Measurements from ENCODE around the gene PNMA8C.

The PNMA8C gene

GRCh38 chr19:46426506-46427162 lies 2.1 kb downstream of the PNMA8C start:
- DNase-seq (no peak), ATAC-seq (ENCODE audit: insufficient read depth, low read depth) (no peak)
- H3K4me2 ChIP-seq (ENCODE audit: insufficient read depth, low read length) = no peak overlapping the region
- no peaks in the 10 kb centered on the region for H3K36me3 ChIP-seq (ENCODE audit: insufficient read depth, low read length)
- H3K9me3 ChIP-seq (ENCODE audit: insufficient read depth, low read length, severe bottlenecking) = no peaks in the 10 kb centered on the region
- H3K4me1 ChIP-seq (ENCODE audit: insufficient read depth, low read length) = no peaks in the 10 kb centered on the region
- no peak overlapping the region for H3K27ac ChIP-seq (ENCODE audit: low read length)
- no peak overlapping the region for H3K4me3 ChIP-seq (ENCODE audit: low read depth in 1 of 2, low read length in 2 of 2)
- no peaks in the 10 kb centered on the region for H3K79me2 ChIP-seq (ENCODE audit: insufficient read depth, low read length)
- H4K20me1 ChIP-seq (ENCODE audit: insufficient read depth, low read length) = no peaks in the 10 kb centered on the region
- H3K27me3 ChIP-seq (ENCODE audit: insufficient read depth, low read length, poor library complexity) = no peaks in the 10 kb centered on the region
- no peak overlapping the region for H2AFZ ChIP-seq (ENCODE audit: low read depth, low read length)
- H3K9ac ChIP-seq (ENCODE audit: low read depth, low read length) = no peak overlapping the region
- TF ChIP-seq EZH2 (IDR thresholded peaks at IDR 0.05; ENCODE audit: borderline replicate concordance, low read depth, low read length, severe bottlenecking) (no peak), CTCF (IDR thresholded peaks at IDR 0.05; ENCODE audit: borderline replicate concordance, extremely low read depth, low read length, poor library complexity, severe bottlenecking) (no peak)

- Histone ChIP-seq H3K79me2 (ENCODE audit: insufficient read depth, low read length) (no peaks in the 10 kb centered on the region), H3K36me3 (ENCODE audit: insufficient read depth, low read length) (no peaks in the 10 kb centered on the region), H3K9ac (ENCODE audit: low read depth, low read length) (no peak overlapping the region), H3K4me1 (ENCODE audit: insufficient read depth, low read length) (no peaks in the 10 kb centered on the region), H2AFZ (ENCODE audit: low read depth, low read length) (no peak overlapping the region), H3K9me3 (ENCODE audit: insufficient read depth, low read length, severe bottlenecking) (no peaks in the 10 kb centered on the region), H3K4me2 (ENCODE audit: insufficient read depth, low read length) (no peak overlapping the region), H4K20me1 (ENCODE audit: insufficient read depth, low read length) (no peaks in the 10 kb centered on the region), H3K27me3 (ENCODE audit: insufficient read depth, low read length, poor library complexity) (no peaks in the 10 kb centered on the region), H3K27ac (ENCODE audit: low read length) (no peak overlapping the region), H3K4me3 (ENCODE audit: low read depth in 1 of 2, low read length in 2 of 2) (no peak overlapping the region)
- TF ChIP-seq EZH2 (IDR thresholded peaks at IDR 0.05; ENCODE audit: borderline replicate concordance, low read depth, low read length, severe bottlenecking) = no peak
- no peak for TF ChIP-seq CTCF (IDR thresholded peaks at IDR 0.05; ENCODE audit: borderline replicate concordance, extremely low read depth, low read length, poor library complexity, severe bottlenecking)
- ATAC-seq (ENCODE audit: insufficient read depth, low read depth) = no peak
- no peak for DNase-seq
These were observed 2.7 kb downstream of the PNMA8C start for GRCh38 chr19:46426035-46426505.

GRCh38 chr19:46423188-46423587 lies 5.5 kb downstream of the PNMA8C start:
- no peak overlapping the region; the same call in 1 of the 2 replicates for H2AFZ ChIP-seq (ENCODE audit: low read depth, low read length)
- no peaks in the 10 kb centered on the region for H3K36me3 ChIP-seq (ENCODE audit: insufficient read depth, low read length)
- no peaks in the 10 kb centered on the region for H4K20me1 ChIP-seq (ENCODE audit: insufficient read depth, low read length)
- no peaks in the 10 kb centered on the region for H3K79me2 ChIP-seq (ENCODE audit: insufficient read depth, low read length)
- DNase-seq (no peak), ATAC-seq (ENCODE audit: insufficient read depth, low read depth) (no peak)
- H3K27me3 ChIP-seq (ENCODE audit: insufficient read depth, low read length, poor library complexity) = no peaks in the 10 kb centered on the region
- no peak overlapping the region for H3K9ac ChIP-seq (ENCODE audit: low read depth, low read length)
- H3K27ac ChIP-seq (ENCODE audit: low read length) = no peak overlapping the region
- no peak overlapping the region for H3K4me3 ChIP-seq (ENCODE audit: low read depth in 1 of 2, low read length in 2 of 2)
- no peak overlapping the region for H3K4me2 ChIP-seq (ENCODE audit: insufficient read depth, low read length)
- no peaks in the 10 kb centered on the region for H3K9me3 ChIP-seq (ENCODE audit: insufficient read depth, low read length, severe bottlenecking)
- TF ChIP-seq CTCF (IDR thresholded peaks at IDR 0.05; ENCODE audit: borderline replicate concordance, extremely low read depth, low read length, poor library complexity, severe bottlenecking) (no peak), EZH2 (IDR thresholded peaks at IDR 0.05; ENCODE audit: borderline replicate concordance, low read depth, low read length, severe bottlenecking) (no peak)
- no peaks in the 10 kb centered on the region for H3K4me1 ChIP-seq (ENCODE audit: insufficient read depth, low read length)

All from DND-41 (cell line).